ENCODE data around the gene RGS9BP. TPM values are rescaled to one million over a fixed set of nuclear protein-coding genes. Genes with fewer than 3 reads are reported as not detected.

The RGS9BP gene
- total and polyA plus RNA-seq, 10 of the 15 experiments (the other 5 are each of a cell fraction or from before 2014, with no cell fraction given): 0.01 to 0.10 (median 0.05) TPM; not detected in 6

DNA sequence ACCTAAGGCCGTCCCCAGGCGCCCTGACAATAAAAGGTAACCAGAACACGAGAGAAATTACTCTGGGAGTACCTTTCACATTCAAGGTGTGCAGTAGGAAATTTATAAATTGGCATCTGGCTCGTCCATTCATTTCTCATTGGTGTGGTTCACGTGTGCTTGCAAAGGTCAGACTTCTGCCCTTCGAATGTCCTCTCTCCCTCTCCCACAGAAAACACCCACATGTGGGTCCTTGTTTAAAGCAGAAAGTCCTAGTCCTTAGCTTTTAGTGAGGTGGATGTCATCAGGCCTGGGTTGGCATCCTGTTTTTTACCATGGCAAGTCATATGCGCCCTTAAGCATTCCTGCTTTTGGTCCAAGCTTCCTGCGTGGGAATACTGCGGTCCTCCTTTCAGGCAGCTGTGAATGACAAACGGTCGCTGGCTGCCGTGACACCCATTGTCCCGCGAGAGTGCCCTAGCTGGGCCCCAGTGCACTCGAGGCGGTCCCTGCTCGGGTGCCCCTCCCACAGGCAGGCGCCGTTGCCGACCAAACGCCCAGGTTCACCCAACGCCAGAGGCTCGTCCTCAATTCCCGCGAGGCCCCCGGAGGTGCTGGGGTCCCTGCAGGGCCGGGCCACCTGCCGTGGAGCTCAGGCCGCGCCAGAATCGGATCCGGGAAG lies 15.8 kb downstream of the RGS9BP start, which contains the start of gene NUDT19 (continued):
- TF ChIP-seq, protein P1, sequence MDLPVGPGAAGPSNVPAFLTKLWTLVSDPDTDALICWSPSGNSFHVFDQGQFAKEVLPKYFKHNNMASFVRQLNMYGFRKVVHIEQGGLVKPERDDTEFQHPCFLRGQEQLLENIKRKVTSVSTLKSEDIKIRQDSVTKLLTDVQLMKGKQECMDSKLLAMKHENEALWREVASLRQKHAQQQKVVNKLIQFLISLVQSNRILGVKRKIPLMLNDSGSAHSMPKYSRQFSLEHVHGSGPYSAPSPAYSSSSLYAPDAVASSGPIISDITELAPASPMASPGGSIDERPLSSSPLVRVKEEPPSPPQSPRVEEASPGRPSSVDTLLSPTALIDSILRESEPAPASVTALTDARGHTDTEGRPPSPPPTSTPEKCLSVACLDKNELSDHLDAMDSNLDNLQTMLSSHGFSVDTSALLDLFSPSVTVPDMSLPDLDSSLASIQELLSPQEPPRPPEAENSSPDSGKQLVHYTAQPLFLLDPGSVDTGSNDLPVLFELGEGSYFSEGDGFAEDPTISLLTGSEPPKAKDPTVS (IDR thresholded peaks at IDR 0.05; ENCODE audit: low read depth, low read length): no peak
- TF ChIP-seq, protein P2, sequence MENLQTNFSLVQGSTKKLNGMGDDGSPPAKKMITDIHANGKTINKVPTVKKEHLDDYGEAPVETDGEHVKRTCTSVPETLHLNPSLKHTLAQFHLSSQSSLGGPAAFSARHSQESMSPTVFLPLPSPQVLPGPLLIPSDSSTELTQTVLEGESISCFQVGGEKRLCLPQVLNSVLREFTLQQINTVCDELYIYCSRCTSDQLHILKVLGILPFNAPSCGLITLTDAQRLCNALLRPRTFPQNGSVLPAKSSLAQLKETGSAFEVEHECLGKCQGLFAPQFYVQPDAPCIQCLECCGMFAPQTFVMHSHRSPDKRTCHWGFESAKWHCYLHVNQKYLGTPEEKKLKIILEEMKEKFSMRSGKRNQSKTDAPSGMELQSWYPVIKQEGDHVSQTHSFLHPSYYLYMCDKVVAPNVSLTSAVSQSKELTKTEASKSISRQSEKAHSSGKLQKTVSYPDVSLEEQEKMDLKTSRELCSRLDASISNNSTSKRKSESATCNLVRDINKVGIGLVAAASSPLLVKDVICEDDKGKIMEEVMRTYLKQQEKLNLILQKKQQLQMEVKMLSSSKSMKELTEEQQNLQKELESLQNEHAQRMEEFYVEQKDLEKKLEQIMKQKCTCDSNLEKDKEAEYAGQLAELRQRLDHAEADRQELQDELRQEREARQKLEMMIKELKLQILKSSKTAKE (IDR thresholded peaks at IDR 0.05; ENCODE audit: low read depth, poor library complexity, severe bottlenecking): no peak
- TF ChIP-seq FOXM1 (IDR thresholded peaks at IDR 0.05; ENCODE audit: low read depth, low read length): no peak
- no peak for TF ChIP-seq TCF7 (IDR thresholded peaks at IDR 0.05; ENCODE audit: borderline replicate concordance)
- no peak for TF ChIP-seq BACH1 (IDR thresholded peaks at IDR 0.05; ENCODE audit: borderline replicate concordance)
- TF ChIP-seq, protein P3, sequence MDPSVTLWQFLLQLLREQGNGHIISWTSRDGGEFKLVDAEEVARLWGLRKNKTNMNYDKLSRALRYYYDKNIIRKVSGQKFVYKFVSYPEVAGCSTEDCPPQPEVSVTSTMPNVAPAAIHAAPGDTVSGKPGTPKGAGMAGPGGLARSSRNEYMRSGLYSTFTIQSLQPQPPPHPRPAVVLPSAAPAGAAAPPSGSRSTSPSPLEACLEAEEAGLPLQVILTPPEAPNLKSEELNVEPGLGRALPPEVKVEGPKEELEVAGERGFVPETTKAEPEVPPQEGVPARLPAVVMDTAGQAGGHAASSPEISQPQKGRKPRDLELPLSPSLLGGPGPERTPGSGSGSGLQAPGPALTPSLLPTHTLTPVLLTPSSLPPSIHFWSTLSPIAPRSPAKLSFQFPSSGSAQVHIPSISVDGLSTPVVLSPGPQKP (IDR thresholded peaks at IDR 0.05; ENCODE audit: low read depth, low read length): no peak
- TF ChIP-seq, protein P4, sequence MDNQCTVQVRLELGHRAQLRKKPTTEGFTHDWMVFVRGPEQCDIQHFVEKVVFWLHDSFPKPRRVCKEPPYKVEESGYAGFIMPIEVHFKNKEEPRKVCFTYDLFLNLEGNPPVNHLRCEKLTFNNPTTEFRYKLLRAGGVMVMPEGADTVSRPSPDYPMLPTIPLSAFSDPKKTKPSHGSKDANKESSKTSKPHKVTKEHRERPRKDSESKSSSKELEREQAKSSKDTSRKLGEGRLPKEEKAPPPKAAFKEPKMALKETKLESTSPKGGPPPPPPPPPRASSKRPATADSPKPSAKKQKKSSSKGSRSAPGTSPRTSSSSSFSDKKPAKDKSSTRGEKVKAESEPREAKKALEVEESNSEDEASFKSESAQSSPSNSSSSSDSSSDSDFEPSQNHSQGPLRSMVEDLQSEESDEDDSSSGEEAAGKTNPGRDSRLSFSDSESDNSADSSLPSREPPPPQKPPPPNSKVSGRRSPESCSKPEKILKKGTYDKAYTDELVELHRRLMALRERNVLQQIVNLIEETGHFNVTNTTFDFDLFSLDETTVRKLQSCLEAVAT (IDR thresholded peaks at IDR 0.05): no peak
- no peak for TF ChIP-seq NRF1 (conservative IDR thresholded peaks at IDR 0.05; ENCODE audit: low read depth, low read length)
- TF ChIP-seq, protein P5, sequence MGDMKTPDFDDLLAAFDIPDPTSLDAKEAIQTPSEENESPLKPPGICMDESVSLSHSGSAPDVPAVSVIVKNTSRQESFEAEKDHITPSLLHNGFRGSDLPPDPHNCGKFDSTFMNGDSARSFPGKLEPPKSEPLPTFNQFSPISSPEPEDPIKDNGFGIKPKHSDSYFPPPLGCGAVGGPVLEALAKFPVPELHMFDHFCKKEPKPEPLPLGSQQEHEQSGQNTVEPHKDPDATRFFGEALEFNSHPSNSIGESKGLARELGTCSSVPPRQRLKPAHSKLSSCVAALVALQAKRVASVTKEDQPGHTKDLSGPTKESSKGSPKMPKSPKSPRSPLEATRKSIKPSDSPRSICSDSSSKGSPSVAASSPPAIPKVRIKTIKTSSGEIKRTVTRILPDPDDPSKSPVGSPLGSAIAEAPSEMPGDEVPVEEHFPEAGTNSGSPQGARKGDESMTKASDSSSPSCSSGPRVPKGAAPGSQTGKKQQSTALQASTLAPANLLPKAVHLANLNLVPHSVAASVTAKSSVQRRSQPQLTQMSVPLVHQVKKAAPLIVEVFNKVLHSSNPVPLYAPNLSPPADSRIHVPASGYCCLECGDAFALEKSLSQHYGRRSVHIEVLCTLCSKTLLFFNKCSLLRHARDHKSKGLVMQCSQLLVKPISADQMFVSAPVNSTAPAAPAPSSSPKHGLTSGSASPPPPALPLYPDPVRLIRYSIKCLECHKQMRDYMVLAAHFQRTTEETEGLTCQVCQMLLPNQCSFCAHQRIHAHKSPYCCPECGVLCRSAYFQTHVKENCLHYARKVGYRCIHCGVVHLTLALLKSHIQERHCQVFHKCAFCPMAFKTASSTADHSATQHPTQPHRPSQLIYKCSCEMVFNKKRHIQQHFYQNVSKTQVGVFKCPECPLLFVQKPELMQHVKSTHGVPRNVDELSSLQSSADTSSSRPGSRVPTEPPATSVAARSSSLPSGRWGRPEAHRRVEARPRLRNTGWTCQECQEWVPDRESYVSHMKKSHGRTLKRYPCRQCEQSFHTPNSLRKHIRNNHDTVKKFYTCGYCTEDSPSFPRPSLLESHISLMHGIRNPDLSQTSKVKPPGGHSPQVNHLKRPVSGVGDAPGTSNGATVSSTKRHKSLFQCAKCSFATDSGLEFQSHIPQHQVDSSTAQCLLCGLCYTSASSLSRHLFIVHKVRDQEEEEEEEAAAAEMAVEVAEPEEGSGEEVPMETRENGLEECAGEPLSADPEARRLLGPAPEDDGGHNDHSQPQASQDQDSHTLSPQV (IDR thresholded peaks at IDR 0.05): no peak
- peak; percentile 65 for TF ChIP-seq CBFB (IDR thresholded peaks at IDR 0.05; ENCODE audit: low read depth)
- TF ChIP-seq RAD21 (IDR thresholded peaks at IDR 0.05; ENCODE audit: insufficient read depth, low read depth, low read length): no peak
- peak; percentile 38; the same call in 1 of the 2 replicates for TF ChIP-seq SIN3A (IDR thresholded peaks at IDR 0.05; ENCODE audit: low read depth, low read length)
- TF ChIP-seq SMC3 (IDR thresholded peaks at IDR 0.05; ENCODE audit: borderline replicate concordance, low read length): no peak
- TF ChIP-seq FOS (IDR thresholded peaks at IDR 0.05; ENCODE audit: borderline replicate concordance, extremely low read depth, insufficient read length): no peak
- no peak for TF ChIP-seq NFYB (IDR thresholded peaks at IDR 0.05; ENCODE audit: insufficient read depth, low read depth, low read length)
- TF ChIP-seq, protein P6, sequence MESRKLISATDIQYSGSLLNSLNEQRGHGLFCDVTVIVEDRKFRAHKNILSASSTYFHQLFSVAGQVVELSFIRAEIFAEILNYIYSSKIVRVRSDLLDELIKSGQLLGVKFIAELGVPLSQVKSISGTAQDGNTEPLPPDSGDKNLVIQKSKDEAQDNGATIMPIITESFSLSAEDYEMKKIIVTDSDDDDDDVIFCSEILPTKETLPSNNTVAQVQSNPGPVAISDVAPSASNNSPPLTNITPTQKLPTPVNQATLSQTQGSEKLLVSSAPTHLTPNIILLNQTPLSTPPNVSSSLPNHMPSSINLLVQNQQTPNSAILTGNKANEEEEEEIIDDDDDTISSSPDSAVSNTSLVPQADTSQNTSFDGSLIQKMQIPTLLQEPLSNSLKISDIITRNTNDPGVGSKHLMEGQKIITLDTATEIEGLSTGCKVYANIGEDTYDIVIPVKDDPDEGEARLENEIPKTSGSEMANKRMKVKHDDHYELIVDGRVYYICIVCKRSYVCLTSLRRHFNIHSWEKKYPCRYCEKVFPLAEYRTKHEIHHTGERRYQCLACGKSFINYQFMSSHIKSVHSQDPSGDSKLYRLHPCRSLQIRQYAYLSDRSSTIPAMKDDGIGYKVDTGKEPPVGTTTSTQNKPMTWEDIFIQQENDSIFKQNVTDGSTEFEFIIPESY (IDR thresholded peaks at IDR 0.05): no peak
